ENCODE measurements around the gene SLC22A31. TPM values are rescaled to one million over a fixed set of nuclear protein-coding genes. Genes with fewer than 3 reads are reported as not detected.

Gene SLC22A31
- total and polyA plus RNA-seq, 2 donors (not counting 3 experiments of a cell fraction or from before 2014, with no cell fraction given), result 1.0 TPM; not detected in 1

DNA sequence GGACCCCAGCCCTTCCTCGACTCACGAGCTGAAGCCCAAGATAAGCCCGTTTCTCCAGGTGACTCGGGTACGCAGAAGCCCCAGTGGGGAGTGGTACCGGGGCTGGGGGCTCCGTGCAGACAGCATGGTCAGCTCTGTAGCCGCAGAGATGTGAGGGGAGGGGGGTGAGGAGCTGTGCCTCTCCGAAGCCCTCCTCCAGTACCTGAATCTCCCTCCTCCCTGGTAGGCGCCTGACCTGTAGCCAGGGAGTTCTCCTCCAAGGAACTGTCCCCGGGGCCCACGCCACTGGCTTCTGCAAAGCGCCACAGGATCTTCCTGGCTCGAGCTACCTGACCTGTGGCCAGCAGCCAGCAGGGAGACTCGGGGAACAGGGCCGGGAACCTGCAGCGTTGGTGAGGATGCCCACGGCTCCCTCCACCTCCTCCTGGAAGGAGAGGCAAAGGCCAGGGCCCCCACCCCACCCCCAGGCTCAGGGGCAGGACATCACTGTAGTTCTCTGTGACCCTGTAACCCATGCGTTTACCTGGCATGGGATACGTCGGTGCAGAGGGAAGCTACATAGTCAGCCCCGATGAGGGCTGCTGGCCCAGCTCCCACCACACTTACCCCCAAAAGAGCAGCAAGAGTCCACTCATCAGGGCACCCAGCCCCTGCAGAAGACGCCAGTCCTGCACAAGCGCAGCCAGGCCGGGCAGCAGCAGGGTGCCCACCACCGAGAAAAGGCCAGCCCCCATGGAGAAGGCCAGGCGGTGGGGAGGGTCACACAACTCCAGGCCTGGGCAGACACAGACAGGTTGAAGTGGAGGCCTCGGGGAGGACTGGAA is 1.7 kb downstream of the SLC22A31 start:
- H2AFZ ChIP-seq (ENCODE audit: low read depth, low read length), result no peak overlapping the region
- FAIRE-seq, result no peak

More for the DNA sequence above, 1.7 kb downstream of the SLC22A31 start:
- intact Hi-C loops (cut with micrococcal nuclease) (no loop called here), dilution Hi-C loops (cut with MboI; ENCODE audit: extremely low pct_ligation_motif_present, low sequenced_read_pairs) (no loop called here)
- CTCF ChIA-PET, result no interaction called here
- no peak for DNase-seq (ENCODE audit: low read depth, low spot score)
- Histone ChIP-seq H3K4me2 (ENCODE audit: insufficient read depth, low read length) (no peak overlapping the region), H3K9ac (replicated peaks; ENCODE audit: extremely low read depth, insufficient read depth, low read length) (no peak overlapping the region), H4K20me1 (replicated peaks; ENCODE audit: control insufficient read depth, extremely low read depth, insufficient read depth, low read length) (no peaks in the 10 kb centered on the region), H3K27me3 (ENCODE audit: control insufficient read depth in 2 of 2, insufficient read depth in 2 of 2, low read length in 2 of 2) (peaks cover 20 to 32% of the 10 kb centered on the region in 2 experiments), H3K79me2 (ENCODE audit: control insufficient read depth, insufficient read depth, low read length) (no peaks in the 10 kb centered on the region), H3K27ac (ENCODE audit: insufficient read depth, low read depth, low read length) (no peak overlapping the region), H3K4me3 (replicated peaks in 1 of 3; ENCODE audit: insufficient read depth in 1 of 3, low read depth in 1 of 3, low read length in 3 of 3) (no peak overlapping the region), H3K4me1 (ENCODE audit: control insufficient read depth, extremely low read depth, insufficient read depth, low read length) (no peaks in the 10 kb centered on the region), H3K9me1 (replicated peaks; ENCODE audit: control insufficient read depth, extremely low read depth, insufficient read depth, low read length) (no peaks in the 10 kb centered on the region), H3K36me3 (ENCODE audit: control insufficient read depth in 2 of 2, extremely low read depth in 1 of 2, insufficient read depth in 2 of 2, low read length in 2 of 2) (no peaks in the 10 kb centered on the region), H3K9me3 (replicated peaks; ENCODE audit: control insufficient read depth, insufficient read depth, low read length) (no peaks in the 10 kb centered on the region)
- POLR2A ChIA-PET, result no interaction called here
- no TSS peak for BruUV-seq (replicated peaks)
- no peak for TF ChIP-seq EZH2 (IDR thresholded peaks at IDR 0.05; ENCODE audit: borderline replicate concordance, low read depth, low read length, severe bottlenecking)
- no peak for TF ChIP-seq FOS (IDR thresholded peaks at IDR 0.05; ENCODE audit: borderline replicate concordance, insufficient read depth, low read length)
- no peak for TF ChIP-seq JUN (IDR thresholded peaks at IDR 0.05; ENCODE audit: borderline replicate concordance, insufficient read depth, insufficient read length, low read depth)
- no peak for TF ChIP-seq MYC (IDR thresholded peaks at IDR 0.05; ENCODE audit: low read depth, low read length)
- no peak for TF ChIP-seq POLR2AphosphoS5 (IDR thresholded peaks at IDR 0.05; ENCODE audit: insufficient read depth, low read depth, low read length)
- no peak for TF ChIP-seq MAX (IDR thresholded peaks at IDR 0.05; ENCODE audit: insufficient read depth, insufficient read length)
- TF ChIP-seq POLR2A (IDR thresholded peaks at IDR 0.05; ENCODE audit: low read depth, low read length), result no peak
- TF ChIP-seq, protein P1, sequence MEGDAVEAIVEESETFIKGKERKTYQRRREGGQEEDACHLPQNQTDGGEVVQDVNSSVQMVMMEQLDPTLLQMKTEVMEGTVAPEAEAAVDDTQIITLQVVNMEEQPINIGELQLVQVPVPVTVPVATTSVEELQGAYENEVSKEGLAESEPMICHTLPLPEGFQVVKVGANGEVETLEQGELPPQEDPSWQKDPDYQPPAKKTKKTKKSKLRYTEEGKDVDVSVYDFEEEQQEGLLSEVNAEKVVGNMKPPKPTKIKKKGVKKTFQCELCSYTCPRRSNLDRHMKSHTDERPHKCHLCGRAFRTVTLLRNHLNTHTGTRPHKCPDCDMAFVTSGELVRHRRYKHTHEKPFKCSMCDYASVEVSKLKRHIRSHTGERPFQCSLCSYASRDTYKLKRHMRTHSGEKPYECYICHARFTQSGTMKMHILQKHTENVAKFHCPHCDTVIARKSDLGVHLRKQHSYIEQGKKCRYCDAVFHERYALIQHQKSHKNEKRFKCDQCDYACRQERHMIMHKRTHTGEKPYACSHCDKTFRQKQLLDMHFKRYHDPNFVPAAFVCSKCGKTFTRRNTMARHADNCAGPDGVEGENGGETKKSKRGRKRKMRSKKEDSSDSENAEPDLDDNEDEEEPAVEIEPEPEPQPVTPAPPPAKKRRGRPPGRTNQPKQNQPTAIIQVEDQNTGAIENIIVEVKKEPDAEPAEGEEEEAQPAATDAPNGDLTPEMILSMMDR (IDR thresholded peaks at IDR 0.05; ENCODE audit: extremely low read depth in 1 of 2, insufficient read depth in 1 of 2, low read depth in 1 of 2, low read length in 2 of 2), result no peak
- TF ChIP-seq GATA2 (IDR thresholded peaks at IDR 0.05; ENCODE audit: insufficient read depth, insufficient read length, low read depth, low read length), result no peak

All from endothelial cell of umbilical vein (primary cell).